Globus pallidus (tissue), 1 donor: ENCODE results near the gene TXNL4B.
A peak's percentile ranks its signal among the peaks of the same experiment; 100 is the strongest.
"Not testable (repeated sequence)": the region's sequence is repeated elsewhere in the genome, so short reads cannot be mapped to it uniquely, and the experiment has no call there.

ENCODE experiments used
- DNase-seq: peaks from one replicate; pipeline ENCODE4 v3.0.0-alpha.2; 2015; ENCODE audit warnings: low spot score

TXNL4B gene

DNA sequence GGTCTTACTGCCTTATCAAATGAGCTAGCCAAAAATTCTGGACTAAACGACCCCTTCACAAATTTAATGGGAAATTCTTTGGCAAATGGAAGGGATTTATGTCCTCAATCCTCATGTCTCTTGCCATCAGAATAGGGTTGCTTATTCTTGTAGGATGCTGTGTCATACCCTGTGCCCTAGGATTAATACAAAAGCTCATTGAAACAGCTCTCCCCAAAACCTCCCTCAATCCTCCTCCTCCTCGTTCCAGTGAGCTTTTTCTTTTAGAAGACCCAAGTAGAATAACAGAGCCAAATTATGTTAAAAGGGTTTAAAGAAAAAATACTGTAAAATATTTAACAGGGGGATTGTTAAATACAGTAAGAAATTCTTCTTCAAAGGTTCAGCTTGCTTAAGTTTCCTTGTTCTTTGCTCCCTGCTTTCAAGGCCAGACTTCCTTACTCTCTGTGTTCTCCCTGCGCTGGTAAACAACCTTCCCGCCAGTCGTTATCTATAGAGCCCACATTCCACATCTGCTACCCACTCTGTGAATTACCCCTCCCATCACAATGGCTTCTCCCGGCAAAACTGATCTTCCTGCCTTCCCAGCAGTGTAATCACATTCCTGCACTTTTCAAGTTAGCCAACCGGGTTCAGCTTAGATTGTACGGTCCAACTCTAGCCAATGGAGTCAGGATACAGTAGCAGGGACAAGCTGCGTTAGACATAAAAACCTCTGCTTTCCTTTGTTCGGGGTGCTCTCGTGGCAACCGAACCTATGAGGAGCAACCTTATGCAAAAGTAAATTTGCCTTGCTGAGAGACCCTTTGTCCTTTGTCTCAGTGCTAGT, 20.7 kb downstream of the TXNL4B start:
- peak; percentile 56 for DNase-seq

DNA sequence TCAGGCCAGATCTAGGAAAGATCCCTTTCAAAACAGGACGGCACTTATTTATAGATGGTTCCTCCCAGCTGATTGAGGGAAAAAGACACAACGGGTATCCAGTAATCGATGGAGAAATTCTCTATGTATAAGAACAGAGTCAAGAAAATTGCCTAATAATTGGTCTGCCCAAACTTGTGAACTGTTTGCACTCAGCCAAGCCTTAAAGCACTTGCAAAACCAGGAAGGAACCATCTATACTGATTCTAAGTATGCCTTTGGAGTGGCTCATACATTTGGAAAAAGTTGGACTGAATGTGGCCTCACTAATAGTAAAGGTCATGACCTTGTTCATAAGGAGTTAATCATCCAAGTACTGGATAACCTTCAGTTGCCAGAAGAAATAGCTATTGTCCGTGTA, 24.5 kb downstream of the TXNL4B start:
- DNase-seq, result no peak

DNA sequence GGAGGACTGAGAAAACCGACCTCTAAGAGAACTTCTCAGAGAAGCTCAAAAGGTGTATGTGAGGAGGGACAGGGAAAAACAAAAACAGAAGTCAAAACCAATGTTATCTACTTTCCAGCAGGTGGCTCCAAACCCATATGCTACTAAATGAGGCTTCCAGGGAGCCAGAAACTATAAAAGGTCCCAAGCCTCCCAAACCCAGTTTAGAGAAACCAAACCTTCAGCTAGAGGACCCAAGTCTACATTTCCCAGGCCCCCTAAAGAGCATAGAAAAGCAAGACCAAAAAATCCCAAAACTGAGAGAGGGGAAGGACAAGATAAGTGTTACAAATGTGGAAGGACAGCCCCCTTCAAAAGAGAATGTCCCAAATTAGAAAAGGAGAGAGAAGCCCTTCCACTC, 26.7 kb downstream of the TXNL4B start:
- DNase-seq, result peak; percentile 64

DNA sequence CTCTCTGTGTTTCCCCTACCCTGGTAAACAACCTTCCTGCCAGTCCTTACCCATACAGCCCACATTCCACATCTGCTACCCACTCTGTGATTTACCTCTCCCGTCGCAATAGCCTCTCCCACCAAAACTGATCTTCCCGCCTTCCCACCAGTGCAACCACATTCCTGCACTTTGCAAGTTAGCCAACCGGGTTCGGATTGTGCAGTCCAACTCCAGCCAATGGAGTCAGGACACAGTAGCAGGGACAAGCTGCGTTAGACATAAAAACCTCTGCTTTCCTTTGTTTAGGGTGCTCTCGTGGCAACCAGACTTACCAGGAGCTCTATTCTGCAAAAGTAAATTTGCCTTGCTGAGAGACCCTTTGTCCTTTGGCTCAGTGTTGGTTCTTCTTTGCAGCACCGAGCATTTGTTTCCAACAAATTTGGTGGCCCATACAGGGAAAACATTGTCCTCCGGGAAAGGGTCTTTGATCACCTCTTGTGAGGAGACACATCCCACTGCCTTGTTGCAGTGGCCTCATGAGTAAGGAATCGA, 29.0 kb downstream of the TXNL4B start:
- DNase-seq, result no peak

DNA sequence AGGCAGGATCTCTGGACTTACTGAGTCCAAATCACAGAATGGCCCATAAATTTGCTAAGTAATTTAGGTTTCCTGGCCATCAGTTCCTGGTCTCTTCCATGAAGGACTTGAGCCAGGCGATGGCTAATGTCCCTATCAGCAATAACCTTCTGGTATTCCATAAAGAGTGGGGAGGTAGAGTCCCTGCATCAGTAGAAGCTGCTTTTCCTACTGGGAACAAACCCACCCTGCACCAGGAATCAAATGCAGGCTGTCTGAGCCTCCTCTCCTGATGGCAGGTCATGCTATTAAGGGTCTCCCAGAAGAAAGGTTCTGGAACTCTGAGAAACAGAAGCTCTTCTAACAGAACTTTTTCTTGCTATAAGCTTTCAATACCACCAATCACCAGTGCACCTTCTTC, 31.9 kb downstream of the TXNL4B start:
- DNase-seq, result no peak

DNA sequence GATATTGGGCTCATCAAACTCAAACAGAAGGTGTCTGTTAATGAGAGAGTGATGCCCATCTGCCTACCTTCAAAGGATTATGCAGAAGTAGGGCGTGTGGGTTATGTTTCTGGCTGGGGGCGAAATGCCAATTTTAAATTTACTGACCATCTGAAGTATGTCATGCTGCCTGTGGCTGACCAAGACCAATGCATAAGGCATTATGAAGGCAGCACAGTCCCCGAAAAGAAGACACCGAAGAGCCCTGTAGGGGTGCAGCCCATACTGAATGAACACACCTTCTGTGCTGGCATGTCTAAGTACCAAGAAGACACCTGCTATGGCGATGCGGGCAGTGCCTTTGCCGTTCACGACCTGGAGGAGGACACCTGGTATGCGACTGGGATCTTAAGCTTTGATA, 33.0 kb downstream of the TXNL4B start:
- DNase-seq, result no peak

DNA sequence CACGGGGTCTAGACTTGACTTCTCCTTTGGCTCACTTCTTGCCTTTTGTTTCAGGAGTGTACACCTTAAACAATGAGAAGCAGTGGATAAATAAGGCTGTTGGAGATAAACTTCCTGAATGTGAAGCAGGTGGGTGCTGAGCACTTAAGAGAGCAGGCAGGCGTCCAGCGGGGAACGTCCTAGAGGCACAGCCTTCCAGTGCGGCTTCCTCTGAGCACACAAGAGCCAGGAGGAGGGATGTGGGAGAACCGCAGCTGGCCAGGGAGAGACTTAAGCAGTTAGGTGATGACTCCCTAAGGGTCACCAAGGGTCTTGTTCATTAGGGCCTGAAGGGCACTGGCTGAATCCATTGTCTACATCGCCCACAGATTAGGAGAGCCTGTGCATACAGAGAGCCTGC, 34.4 kb downstream of the TXNL4B start:
- not testable (repeated sequence) for DNase-seq

DNA sequence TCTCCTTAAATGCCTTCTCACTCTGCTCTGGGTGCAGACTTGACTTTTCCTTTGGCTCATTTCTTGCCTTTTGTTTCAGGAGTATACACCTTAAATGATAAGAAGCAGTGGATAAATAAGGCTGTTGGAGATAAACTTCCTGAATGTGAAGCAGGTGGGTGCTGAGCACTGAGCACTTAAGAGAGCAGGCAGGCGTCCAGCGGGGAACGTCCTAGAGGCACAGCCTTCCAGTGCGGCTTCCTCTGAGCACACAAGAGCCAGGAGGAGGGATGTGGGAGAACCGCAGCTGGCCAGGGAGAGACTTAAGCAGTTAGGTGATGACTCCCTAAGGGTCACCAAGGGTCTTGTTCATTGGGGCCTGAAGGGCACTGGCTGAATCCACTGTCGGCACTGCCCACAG, 36.1 kb downstream of the TXNL4B start:
- not testable (repeated sequence) for DNase-seq

DNA sequence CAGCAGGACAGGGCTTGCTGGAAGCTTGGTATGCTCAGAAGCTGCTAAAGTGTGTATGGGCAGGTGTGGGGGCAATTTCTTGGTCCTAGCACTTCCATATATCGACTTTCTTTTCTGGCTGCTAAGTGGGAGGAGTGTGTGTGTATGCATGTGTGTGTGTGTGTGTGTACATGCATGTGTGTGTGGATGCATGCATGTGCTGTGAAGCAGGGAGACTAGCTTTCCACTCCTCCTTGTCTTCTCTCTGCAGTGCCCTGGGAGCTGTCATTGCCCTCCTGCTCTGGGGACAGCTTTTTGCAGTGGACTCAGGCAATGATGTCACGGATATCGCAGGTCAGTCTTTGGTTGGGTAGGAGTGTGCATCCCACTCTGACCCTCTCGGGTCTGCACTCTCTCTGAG, 37.5 kb downstream of the TXNL4B start:
- DNase-seq, result no peak

DNA sequence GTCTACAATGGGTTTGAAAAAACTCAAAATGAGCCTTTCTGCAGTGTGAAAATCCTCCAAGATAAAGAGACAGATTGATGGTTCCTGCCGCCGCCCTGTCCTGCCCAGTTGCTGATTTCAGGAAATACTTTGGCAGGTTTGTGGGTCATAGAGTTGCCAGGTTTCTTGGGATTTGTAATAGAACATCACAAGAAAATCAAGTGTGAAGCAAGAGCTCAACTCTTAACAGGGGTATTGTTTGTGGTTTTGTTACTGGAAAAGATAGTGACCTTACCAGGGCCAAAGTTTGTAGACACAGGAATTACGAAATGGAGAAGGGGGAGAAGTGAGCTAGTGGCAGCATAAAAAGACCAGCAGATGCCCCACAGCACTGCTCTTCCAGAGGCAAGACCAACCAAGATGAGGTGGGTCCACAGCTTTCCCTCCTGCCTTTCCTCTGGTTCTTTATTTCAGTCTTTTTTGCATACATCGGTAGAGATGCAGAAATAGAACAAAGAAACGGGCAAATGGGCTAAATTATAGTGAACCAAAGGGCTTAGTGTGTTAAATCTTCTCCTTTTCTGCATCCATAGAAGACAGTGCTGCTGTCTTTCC, 39.1 kb downstream of the TXNL4B start, which contains the start of gene HP:
TSS of gene HP (plus strand) at position 252 of the 594 bp plus-strand sequence. CDS start at position 400, 148 bp downstream.
- DNase-seq, result not testable (repeated sequence)

DNA sequence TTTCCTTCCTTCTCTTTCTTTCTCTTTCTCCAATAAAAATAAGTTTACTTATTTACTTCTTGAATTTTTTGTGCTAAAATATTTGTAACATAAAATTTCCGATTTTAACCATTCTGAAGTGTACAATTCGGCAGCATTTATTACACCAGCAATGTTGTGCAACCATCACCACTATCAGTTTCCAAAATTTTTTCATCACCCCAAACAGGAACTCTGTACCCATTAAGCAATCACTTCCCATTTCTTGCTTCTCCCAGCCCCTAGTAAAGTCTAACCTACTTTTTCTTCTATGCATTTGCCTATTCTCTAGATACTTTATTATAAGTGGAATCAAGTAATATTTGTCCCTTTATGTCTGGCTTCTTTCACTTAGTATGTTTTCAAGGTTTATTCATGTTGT, 41.6 kb downstream of the TXNL4B start:
- DNase-seq, result no peak

DNA sequence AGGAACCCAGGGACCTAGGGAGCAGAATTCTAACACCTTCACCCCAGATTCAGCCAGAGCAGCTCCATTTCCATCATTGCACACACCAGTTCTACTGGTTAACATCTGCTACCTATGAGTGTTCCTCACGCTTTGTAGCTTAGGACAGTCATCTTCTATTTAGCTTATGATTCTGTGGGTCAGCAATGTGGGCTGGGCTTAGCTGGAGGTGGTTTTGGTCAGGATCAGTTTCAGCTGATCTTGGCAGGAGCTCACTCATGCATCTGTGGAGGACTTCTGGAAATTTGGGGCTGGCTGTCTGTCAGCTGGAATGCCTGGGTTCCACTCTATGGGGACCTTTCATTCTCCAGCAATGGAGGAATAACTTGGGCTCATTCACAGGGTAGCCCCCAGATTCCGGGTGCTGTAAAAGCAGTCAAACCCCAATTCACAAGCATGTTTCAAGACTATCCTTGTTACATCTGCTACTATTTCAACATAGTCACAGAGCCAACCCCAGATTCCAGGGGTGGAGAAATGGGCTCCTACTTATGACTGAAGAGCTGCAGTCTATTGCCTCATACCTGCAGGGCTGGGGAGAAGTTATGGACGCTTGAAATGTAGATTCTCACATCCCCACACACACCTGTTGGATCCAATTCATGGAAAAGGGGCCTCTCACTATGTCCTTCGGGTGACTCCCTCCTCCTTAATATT, 42.5 kb downstream of the TXNL4B start:
- no peak for DNase-seq

DNA sequence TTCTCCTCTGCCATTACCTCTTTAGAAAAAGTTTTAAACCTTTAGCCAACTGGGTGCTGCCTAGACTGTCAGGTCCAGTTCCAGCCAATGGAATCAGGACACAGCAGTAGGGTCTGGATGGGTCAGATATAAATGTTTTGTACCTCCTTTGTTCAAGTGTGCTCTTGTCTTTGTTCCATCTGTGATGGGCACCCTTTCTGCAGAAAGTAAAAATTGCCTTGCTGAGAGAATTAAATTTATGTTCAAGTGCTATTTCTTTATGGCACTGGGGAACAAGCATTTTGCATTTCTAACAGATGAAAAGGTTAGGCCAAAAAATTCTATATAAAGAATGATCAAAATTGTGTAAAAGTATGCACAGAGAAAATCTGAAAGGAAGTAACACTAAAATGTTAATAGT, 44.3 kb downstream of the TXNL4B start:
- no peak for DNase-seq

DNA sequence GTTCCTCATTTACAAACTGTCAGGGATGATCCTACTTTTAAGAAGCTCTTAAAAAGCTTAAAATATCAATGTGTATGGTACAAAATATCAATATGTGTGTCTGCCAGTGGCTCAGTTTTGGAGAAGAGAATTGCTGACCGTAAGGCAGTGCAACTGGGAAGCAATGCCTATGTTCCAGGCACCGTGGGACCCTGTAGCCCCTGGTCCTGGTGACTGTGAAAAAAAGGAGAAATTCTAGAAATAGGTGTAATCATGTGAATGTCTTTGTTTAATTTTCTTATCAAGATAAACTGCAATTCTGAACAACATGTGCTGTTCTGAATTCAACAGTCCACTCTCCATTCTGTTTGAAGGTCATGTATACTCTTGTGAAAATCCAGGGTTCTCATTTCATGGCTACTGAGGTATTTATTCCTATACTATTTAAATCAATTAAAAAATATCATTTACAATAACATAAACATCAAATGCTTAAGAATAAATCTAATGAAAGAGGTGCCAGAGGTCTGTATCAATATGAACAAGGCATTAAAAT, 48.5 kb downstream of the TXNL4B start:
- DNase-seq, result no peak

DNA sequence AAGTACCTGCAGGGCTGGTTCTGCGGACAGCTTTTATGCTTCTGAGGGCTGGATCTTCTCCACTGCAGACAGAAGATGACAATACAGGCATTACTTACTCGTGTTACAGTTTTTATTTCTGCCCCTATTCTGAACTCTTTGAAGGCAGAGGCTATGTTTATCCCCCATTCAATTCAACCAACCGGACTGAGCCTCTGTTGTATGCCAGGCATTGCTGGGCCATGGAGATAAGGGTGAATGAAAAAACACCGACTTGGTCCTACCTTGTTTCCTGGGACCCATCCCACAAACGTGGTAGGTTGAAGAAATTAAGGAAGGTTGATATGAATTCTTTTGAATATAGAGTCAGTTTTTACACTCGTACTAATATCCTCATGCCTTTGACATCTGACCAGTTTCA, 49.1 kb downstream of the TXNL4B start:
- no peak for DNase-seq

DNA sequence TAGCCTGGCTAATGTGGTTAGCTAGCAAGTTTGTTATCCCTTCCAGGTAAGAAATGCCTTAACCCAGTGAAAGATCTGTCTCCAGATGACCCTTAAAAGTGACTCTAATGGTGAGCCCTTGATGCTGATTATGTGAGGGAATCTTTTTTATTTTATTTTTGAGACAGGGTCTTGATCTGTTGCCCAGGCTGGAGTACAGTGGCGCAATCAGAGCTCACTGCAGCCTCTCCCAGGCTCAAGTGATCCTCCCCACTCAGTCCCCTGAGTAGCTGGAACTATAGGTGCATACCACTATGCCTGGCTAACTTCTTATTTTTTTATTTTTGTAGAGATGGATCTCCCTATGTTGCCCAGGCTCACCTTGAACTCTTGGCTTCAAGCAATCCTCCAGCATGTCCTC, 49.9 kb downstream of the TXNL4B start:
- DNase-seq, result no peak

DNA sequence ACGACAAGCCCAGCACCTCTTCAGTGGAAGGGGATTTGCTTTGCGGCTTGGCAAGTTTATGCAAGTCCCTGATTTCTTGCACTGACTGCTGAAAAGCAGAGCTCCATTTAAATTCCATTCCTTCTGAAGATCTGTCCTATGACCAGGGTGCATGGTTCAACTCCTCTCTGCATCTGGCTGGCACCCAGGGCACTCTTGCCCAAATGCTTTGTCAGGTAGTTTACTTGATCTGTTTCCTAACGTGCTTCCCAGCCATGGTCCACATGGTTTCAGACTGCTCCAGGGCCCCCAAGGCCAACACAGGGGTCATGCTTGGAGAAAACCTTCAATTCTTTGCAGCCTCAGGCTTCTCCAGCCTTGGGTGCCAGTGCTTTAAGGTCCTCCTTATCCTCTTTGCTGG, 50.4 kb downstream of the TXNL4B start:
- no peak for DNase-seq

DNA sequence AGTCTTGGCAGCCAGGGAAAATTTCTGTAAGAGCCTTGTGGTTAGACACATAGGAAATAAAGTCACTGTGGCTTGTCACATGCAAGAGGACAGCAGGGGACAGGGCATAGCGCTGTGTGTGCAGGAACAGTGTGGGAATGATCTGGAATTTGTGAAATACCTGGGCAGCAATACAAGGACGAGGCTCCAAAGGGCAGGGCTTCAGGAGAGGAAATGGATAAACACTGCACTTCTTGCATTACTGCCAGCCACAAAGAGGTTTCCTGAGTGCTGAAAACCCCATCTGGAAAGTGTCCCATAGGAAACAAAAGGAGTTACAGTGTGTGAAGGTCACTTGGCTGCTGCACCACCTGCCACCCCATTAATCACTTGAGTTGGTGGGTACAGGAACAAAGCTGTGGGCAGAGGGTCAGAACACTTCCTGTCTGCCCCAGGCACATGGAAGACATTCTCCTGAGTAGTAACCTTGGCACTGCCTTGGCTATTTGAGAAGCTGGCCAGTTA, 51.2 kb downstream of the TXNL4B start:
- DNase-seq, result no peak

DNA sequence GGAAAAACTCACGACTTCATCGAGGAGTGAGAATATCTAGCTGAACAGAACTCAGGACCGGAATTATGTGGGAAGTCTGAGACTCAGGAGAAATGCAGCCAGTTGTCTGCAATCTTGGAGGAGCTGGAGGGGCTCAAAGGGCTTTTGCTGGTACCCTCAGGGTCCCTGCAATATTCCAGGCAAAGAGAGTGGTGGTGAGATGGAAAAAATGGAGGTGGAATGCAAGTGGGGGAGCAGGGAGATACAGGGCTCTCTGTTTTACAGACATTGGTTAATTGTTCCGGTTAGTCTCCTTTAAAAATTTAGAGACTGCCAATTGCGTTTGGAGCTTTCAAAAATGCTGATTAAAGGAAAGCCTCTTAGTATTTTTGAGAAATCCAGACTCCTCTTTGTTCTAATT, 57.3 kb downstream of the TXNL4B start:
- DNase-seq, result no peak
